G401 (cell line): ENCODE measurements around the gene HNF1B. TPM values are rescaled to one million over a fixed set of nuclear protein-coding genes. Genes with fewer than 3 reads are reported as not detected.

Experiments used
- DNase-seq: peaks from one replicate; pipeline ENCODE4 v3.0.0-alpha.2; 2015; ENCODE audit warnings: low spot score
- in situ Hi-C: cut with HindIII; loops from 2 replicates; pipeline ENCODE4 v1.10.0; 2016; ENCODE audit warnings: low sequenced_read_pairs, mixed read lengths
- total RNA-seq: library from RNA; depleted of rRNA; stranded (reverse); fragments of >200 nt; shearing (Covaris generic); gene quantifications from 2 replicates; pipeline ENCODE4 v1.2.3, GENCODE V29; 2014

The HNF1B gene
- total RNA-seq, 1 experiment from 2014 or later, result not detected

DNA sequence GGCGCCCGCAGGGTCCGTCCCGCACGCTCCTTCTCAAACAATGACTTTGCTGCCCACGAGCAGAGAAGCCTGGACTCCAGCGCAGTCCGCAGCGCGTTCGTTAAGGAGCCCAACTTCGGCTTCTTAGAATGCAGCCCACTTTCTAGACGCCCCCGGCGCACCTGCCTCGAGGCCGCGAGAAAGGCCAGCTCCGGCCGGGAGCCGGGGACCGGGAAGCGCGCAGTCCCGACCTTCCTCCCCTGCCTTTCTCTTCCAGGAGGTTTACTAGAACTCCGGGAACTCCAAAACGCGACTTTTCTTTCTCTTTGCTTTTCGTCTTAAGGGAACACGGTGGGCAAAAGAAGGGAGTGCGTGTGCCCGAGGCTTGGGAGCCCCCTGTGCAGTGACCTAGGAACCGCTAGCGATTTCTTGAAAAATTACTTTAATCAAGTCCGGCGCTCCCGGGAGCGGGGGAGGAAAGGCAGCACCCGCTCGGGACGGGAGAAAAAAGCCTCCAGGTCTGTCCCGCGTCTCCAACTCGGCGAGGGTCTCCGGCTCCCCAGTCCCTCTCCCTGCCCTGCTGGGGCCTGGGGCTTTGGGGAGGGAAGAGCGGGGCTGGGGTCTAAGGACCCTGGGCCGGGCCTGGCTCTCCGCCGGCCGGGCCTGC, 2.6 kb downstream of the HNF1B start:
- in situ Hi-C loops, result no loop called here
- no peak for DNase-seq

DNA sequence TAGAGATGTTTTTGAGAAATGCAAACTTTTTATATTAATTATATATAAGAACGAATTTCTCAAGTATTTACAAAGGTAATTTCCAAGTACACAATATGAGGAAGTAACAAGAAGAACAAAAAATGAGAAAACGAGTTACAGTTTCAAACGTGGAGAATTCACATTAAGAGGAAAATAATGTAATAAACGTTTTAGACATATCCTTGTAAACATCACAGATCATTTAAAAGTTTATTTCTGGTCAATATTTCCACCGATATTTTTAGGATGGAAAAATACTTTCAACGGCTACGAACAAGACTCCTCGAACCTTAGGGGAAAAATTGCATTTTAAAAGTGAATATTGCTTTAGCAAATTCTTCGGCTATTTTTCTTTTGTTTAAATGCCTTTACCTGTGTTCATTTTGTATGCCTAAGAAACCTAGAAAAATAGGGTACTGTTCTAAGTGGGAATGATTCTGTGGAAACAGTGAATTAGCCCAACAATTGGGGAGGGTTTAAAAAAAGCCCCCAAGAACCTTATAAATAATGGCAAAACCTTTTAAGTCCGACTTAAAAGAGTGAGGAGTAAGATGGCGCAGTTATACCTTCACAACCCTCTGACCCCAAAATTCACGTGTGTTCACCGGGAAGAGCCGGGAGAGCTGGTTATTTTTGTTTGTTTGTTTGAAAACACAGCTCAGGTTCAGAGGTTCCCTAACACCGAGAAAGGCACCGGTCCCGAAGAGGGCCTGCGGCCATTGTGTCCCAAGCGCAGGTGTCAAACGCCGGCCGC, 3.3 kb downstream of the HNF1B start:
- in situ Hi-C loops, result no loop called here
- no peak for DNase-seq

DNA sequence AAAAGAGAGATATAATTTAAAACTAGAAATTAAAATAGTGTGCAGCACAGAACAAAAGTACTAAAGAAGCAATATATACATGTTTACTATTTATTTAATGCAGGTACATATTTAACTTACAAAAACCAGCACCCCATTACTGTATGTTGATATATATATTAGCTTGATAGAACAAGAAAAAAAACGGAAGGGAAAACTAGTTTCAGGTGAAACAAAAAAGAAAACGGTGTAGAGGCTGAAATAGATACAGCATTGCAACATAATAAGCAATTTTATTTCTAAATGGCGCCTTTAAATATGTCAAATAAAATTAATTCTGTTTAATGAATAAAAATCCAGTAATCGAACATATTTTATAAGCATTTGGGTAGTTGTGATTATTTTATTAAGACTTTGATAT, 3.9 kb downstream of the HNF1B start:
- no peak for DNase-seq
- in situ Hi-C loops, result no loop called here

DNA sequence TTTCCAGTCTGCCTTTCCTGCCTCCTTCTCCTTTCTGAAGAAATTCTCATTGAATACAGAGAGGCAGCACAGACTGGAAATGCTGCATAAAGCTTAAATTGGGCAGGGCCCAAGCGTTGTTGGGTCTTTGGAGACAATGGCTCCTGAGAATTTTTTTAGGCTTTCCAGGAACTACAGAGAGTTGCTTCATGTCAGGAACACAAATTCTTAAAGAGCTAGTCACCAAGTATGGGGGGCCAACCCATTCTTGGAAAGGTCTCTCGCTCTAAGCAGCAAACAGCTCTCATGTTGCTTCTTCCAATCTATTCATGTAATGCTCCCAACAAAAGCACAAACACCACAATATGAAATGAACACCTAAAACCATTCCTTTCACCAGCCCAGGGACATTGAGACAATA, 6.9 kb downstream of the HNF1B start:
- no peak for DNase-seq
- in situ Hi-C loops, result no loop called here

DNA sequence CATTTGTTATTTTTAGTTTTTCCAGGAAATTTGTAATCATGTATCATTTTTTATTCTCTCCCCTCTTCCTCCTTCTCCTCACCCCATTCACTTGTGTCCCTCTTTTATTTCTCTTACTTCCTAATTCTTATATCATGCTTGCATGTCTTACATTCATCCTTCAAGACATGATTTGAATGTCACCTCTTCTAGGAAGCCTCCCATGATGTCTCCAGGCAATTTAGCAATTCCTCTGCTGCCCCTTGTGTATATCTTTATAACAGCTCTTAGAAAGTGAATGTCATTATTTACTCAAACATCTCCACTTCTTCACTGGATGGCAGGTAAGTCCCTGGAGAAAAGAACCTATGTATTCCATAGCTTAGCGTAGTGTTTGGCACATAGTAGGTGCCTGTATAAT, 7.8 kb downstream of the HNF1B start:
- no peak for DNase-seq
- in situ Hi-C loops, result no loop called here

DNA sequence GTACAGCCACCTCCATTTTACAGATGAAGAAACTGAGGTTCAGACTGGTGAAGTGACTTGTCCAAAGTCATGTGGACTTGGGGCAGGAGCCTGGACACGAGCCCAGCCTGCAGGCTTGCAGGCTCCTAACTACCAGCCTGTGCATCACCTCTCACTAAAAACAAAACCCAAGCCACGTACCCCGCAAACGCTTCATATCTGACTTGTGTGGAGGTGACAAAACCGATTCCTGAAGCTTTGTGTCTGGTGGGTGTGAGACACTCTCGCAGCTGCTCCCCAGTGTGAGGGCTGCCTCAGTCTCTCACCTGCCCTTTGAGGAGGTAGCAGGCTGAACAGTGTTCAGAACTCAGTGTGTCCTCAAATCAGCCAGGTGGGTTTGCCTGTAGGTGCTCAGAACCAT, 8.4 kb downstream of the HNF1B start:
- in situ Hi-C loops, result no loop called here
- no peak for DNase-seq

DNA sequence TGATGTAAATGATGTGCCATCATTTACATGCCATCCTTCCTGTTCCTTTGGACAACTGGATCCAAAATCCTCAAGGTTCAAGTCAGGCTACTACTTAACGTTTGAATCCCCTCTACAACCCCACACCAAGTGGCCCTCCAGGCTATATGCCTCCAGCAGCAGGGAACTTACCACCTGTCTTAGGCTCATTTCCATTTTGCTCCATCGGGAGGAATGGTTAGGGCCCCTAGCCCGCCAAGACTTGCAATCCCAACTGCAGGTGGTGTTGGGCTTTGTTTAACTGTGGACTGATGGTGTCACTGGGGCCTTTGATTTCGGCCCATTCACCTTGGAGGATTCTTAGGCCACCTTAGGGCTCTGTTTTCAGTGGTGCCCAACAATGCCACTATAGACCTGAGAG, 9.7 kb downstream of the HNF1B start:
- in situ Hi-C loops, result no loop called here
- DNase-seq, result no peak

DNA sequence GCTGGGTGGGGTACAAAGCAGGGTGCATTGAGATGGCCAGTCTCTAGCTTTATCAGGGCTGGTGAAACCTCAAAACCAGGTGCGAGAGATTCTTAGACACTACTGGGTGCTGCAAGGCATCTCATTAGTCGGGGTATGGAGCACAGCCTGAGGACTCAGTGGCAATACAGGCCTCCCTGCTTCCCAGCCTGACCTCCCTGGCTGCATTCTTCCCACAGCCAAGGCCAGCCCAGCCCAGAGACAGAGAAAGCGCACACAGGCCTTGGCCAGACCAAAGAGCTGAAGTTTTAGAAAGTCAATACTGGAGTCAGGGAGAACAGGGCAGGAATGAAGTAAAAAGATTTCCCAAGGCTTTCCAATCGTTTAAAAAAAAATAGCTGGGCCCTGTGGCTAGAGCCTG, 12.5 kb downstream of the HNF1B start:
- no peak for DNase-seq
- in situ Hi-C loops, result no loop called here

DNA sequence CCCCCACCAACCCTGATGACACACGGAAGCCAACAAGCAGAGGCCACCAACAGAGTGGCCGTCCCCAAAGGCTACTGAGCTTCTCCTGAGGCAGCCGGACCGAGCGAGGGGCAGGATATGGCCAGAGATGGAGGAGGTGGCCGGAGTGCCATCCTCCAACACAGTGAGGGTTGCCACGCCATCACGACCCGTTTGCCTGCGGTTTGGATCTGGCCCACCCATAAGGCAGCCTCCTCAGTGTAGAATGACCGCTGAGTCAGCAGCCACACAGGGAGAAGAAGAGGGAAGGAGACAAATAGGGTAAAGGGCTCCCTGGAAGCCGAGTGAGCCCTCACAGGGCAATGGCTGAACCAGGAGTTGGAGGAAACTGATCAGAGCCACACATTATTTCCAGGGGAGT, 13.8 kb downstream of the HNF1B start:
- DNase-seq, result no peak
- in situ Hi-C loops, result no loop called here

DNA sequence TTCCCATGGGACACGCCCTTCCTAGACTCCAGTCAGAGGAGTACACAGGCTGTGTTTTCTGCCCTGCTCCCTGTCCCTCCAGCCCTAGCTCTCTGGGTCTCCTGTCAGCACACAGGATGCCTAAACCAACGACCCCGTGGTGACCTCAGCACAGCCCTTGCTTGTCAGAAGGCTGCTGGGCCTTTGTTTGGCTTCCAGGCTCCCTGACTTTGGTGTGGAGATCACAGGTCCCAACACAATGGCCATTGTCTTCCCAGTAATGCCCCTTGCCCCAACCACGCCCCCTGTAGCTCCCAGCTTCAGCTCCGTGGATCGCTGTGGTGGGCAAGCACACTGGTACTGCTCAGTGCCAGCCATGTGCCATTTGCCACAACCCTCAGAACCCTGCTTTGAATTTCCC, 15.0 kb downstream of the HNF1B start:
- DNase-seq, result no peak
- in situ Hi-C loops, result no loop called here

DNA sequence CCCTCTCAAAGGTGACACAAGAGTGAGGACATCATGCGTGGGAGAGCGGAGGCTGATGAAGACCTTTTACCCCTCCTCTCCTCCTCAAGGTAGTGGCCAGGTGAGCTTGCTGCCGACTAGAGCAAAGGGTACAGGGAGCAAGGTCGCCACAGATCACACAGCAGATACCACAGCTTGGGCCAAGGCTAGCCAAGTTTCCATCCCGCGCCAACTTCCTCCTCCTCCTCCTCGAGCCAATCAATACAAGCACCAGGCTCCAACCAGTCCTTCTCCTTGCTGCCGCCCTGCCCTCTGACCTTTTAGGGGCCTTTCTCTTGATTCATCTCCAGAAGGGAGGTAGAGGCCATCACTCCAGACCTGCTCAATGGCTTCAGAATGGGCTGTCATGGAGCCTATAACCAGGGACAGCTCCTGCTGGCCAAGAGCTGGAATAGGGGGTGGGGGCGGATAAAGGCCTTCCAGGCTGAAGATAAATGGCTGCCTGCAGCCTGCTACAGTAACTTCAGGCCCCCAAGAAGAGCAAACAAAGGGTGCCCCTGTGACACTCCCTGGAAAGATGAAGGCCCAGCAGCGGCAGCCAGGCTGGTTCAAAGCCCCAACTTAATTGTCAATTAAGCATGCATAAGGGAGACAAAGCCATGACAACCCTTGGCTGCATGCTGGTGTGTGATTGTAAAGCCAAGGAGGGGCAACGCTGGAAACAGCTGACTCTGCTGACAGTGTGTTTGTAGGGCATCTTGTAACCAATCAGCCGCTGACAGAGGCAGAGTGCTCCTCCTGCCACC, 17.8 kb downstream of the HNF1B start:
- DNase-seq, result no peak
- in situ Hi-C loops, result no loop called here

DNA sequence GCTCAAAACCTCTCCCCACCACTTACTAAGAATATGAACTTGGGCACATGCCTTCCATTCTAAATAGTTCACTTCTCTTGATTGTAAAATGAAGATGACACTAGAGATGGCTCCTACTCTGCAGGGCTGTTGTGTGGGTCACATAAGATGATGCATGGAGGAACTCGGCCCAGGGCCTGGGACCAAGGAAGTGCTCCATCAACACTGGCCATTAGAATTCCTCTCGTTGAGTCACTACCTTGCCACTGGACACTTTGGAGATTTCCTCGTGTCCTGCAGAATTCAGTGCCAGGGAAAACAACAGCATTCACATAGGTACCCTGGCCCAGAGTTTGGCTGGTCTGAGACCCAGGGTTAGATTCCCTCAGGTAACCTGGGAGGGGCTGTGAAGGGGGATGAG, 18.6 kb downstream of the HNF1B start:
- in situ Hi-C loops, result no loop called here
- no peak for DNase-seq

DNA sequence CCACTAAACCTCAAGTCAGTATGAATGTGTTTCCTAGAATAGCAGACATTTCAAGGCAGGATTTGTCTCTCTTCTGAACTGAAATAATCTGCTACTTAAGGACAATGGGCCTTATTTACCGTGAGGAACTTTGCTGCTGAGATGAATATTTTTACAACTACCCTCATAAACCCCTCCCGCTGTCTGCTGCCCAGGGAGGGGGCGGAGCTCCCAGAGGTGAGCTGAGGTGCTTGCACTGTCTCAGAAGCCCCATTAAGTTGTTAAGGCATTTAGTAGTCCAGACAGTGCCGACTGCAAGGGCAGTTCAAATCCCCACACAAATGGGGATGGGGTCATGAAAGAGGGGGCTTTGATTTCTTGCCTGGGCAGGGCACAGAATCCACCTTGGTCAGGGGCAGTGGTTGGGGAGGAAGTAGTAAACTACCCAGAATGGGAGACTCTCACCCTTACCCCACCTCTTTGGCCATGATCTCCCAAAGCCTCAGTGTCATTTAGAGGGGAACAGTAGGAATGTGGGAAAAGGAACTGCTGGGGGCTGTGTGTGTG, 19.2 kb downstream of the HNF1B start:
- in situ Hi-C loops, result no loop called here
- DNase-seq, result no peak

DNA sequence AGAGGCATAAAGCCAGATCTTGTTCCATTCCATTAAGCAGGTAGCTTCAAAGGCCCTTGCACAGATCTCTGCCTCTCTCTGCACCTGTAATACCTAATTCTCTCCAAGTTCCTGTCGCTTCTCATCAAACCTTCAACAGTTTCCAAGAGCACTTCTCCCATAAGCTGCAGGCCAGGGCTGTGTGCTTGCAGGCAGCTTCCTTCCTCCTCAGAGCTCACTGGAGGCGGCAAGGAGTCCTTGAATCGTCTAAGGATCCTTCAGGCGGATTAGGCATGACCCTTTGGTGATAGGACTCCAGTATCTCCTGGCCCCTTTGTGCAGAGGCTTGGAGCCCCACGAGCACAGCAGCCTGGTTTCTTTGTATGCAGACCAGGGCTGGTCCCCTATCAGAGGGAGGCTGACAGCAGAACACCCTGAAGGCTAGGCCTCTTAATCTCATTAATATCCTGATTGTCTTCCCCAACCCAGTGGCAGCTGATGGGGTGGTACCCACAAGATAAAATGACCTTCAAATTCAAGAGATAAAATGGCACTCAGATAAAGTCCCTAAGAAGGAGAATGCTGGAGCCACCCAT, 19.8 kb downstream of the HNF1B start:
- no peak for DNase-seq
- in situ Hi-C loops, result no loop called here

DNA sequence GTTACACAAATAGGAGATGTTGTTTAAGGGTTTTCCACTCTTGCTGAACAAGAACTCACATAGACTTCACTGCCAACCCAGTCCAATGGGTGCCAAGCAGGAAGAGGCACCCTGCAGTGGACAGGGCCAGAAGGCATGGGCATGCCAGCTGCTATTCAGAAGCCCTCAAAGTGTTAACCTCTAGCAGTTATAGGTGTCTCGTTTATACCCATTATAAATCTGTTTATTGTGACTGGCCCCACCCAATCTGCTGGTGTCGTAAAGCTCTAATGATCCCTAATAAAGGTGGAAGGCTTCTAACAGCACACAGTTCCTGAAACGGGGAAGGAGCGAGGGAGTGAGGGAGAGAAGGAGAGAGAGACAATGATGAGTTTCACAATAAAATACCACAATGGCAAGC, 23.9 kb downstream of the HNF1B start:
- no peak for DNase-seq
- in situ Hi-C loops, result no loop called here

DNA sequence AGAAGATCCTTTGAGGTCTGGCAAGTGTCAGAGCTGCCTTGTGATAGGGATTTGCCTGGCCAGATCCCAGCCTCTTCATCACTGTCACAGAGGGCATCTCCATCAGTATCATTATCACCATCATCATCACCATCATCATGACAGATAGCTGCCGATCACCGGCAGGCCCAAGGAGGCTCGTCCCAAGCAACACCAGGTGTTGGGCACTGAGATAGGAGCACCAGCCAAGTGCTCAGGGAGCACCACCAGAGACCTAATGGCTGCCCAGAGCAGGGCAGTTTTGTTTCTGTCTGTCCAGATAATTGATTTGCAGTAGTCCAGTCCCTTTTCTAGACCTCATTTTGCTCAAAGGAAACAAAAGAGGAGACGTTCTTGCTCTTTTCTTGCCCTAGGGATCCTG, 25.0 kb downstream of the HNF1B start:
- DNase-seq, result no peak
- in situ Hi-C loops, result no loop called here

DNA sequence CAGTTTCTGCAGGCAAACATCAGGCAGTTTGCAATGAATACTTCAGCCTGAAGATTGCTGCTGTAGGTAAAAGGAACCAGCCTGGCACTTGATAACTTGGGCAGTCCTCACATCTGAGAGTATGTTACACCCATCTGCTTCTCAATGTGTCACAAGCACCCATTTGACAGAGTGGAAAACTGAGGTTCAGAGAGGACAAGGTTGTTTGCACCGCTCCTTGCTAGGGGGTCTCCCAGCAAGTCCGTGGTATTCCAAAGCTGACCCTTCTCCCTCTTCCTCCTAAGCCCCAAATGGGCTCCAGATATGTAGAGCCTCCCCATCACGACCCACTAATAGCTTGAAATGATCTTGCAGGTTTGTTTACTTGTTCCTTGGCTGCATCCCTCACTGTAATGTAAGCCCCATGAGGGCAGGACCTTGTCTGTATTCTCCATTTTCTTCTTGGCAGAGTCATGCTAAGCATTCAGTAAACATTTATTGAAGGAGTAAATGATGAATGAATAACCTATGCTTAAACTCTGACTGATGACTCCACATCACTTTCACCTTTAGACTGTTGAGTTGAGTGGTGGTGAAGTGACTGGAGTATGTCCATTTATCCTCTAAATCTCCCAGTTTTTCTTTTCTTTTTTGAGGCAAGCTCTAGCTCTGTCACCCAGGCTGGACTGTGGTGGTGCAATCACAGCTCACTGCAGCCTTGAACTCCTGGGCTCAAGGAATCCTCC, 26.4 kb downstream of the HNF1B start:
- in situ Hi-C loops, result no loop called here
- DNase-seq, result no peak

DNA sequence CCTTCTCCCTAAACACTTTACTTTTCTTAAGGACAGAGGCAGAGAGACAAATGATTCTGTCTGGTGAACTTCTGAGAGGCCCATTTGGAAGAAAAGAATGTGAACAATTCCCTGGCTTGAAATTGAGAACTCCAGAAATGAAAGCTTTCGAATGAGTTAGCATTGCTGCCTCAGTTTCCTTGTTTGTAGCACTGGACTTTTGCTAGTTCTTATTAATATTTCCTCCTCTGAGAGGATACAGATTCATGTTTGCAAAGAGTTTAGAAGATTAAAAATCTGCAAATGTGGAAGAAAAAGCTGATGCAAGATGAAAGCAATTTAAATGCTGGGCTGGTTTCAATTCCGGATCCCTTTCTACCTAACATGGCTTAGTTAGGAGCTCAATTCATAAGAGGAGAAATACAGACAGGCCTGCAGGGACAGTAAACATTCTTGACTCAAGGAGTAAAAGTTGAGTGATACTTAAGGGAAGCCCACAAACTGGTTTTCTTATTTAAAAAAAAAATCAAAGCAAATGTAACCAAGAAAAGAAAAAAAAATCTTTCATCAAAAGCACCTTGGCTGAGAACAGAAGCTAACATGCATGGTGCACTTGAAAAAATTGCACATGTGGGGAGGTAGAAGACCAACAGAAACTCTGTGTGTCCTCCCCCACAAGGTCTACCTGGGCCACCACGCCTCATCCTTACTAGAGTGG, 27.1 kb downstream of the HNF1B start:
- in situ Hi-C loops, result no loop called here

DNA sequence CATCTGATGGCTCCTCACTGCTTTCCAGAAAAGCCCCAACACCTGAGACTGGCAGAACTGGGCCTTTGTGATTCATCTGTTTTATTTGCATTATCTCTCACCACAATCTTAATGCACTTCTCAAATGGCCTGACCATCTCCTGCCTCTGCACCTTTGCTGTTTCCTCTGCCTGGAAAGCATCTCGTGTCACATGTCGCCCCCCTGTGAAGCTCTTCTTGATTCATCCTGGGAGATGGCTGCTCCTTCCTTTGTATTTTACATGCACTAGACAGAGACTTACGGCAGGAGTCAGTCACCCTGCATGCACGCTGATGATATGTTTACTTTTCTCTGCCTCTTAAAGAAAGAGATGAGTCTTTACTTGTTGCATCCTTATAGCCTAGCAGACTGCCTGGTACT, 30.0 kb downstream of the HNF1B start:
- in situ Hi-C loops, result no loop called here
- DNase-seq, result no peak

More for the DNA sequence above, 27.1 kb downstream of the HNF1B start:
- DNase-seq, result no peak
